SH-SY5Y (cell line): Measurements from ENCODE around the gene DIPK1B.

Source experiments
- GATA2 ChIP-seq: IDR thresholded peaks from 2 replicates; pipeline ENCODE4 v1.6.1; 2011; ENCODE audit warnings: mild to moderate bottlenecking, low read depth, low read length
- GATA3 ChIP-seq: IDR thresholded peaks from 2 replicates; pipeline ENCODE4 v1.6.1; 2011; ENCODE audit warnings: low read depth, mild to moderate bottlenecking, low read length, moderate library complexity

DNA sequence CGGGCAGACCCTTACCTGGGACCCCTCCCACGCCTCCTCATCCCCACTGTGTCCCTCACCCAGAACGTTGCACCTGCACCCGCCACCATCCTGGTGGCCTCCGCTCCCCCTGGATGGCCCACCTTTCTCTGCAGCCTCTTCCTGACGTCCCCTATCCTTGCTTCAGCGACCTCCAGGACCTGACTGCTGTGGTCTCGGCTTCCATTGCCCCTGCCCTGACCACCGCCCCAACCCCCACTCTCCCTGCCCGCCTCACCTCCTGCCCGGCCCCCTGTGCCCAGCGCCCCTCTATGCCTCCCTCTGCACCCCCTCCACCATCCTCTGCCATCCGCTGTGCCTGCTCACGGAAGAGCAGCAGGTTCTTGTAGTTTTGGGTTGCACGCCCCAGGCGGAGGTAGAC is 28.1 kb downstream of the DIPK1B start:
- TF ChIP-seq GATA2 (no peak), GATA3 (no peak)
